ENCODE measurements around the gene TBX6. TPM values are rescaled to one million over a fixed set of nuclear protein-coding genes. Genes with fewer than 3 reads are reported as not detected.

TBX6 gene
- total RNA-seq, 4 donors from 2014 or later, result 0.38 to 1.2 (median 0.44) TPM; not detected in 1

DNA sequence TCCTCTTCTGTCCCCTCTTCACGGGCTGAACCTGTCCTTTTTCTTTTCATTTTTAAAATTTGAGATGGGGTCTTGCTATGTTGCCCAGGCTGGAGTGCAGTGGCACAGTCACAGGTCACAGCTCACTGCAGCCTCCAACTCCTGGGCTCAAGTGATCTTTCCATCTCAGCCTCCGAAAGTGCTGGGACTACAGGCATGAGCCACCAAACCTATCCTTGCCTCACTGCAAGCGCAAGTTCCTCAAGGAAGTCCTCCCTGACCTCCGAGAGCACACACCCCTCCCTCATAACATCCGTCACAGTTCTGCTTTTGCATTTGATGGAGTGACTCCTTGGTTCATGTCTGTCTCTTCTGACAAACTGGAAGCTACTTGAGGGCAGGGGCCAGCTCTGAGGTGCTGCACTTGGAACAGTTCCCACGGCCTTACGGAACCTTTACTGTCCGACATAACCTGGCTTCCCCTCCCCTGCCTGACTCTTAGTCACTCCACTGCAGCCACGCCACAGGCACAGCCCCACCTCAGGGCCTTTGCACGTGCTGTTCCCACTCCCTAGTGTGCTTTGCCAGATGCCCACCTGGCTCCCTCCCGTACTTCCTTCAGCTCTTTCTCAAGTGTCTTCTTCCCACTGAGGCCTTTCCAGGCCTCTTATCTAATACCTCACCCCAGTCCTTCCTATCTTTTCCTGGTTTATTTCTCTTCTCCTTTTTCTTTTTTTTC, 4.4 kb downstream of the TBX6 start:
- TF ChIP-seq, protein P1, sequence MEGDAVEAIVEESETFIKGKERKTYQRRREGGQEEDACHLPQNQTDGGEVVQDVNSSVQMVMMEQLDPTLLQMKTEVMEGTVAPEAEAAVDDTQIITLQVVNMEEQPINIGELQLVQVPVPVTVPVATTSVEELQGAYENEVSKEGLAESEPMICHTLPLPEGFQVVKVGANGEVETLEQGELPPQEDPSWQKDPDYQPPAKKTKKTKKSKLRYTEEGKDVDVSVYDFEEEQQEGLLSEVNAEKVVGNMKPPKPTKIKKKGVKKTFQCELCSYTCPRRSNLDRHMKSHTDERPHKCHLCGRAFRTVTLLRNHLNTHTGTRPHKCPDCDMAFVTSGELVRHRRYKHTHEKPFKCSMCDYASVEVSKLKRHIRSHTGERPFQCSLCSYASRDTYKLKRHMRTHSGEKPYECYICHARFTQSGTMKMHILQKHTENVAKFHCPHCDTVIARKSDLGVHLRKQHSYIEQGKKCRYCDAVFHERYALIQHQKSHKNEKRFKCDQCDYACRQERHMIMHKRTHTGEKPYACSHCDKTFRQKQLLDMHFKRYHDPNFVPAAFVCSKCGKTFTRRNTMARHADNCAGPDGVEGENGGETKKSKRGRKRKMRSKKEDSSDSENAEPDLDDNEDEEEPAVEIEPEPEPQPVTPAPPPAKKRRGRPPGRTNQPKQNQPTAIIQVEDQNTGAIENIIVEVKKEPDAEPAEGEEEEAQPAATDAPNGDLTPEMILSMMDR (IDR thresholded peaks at IDR 0.05; ENCODE audit: low read depth), result no peak

DNA sequence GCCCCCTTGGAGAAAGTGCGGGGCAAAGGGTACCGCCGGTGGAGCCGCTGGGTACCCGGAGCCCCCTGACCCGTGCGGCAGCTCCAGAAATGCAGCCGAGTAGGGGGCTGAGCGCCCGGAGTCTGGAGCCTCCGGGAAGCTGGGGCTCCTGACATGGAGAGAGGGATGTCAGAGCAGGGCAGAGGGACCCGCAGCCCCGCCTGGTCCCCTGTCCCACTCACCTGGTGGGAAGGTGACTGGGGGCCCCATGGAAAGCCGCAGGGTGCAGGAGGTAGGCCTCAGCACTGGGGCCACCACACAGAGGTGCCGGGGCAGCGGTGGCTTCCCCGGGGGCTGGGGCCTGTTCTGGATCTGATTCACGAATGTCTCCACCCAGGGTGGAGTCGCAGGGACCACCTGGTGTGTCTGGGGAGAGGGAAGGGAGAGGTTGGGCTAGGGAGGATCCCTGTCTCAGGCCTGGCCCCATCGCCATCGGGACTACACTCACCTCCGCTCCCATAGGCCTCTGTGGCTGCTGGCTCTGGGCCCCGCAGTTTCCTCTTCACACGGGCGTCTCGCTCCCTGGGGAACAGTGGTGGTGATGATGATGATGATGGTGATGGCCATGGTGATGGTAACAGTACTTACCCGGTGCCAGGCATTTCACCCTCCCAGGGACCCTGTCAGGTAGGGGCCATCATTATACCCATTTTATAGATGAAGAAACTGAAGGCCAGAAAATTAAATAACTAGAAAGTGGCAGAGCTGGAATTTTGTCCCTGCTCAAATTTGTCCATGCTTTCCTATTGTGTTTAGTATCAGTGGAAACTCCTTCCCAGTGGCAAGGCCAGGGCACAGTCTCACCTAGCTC, 5.2 kb downstream of the TBX6 start:
- TF ChIP-seq, protein P1 (IDR thresholded peaks at IDR 0.05; ENCODE audit: low read depth), result no peak

DNA sequence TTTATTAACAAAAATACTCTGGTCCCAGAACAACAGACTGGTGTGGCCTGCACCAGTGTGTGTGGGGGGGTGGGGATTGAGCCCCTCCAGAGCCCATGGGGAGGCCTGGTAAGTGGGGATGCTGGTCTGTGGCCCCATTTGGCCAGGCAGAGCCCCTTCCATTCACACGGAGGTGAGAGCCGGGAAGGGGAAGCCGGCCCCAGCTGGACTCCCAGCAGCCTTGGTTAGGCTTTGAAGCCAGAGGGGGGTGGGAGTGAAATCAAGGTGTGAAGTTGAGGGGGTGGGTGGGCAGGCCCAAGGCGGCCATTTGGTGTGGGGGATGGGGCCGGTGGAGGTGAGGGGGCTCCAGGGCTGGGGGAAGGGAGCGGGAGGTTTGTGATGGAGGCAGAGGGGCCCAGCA, 5.9 kb downstream of the TBX6 start:
- TF ChIP-seq, protein P1 (IDR thresholded peaks at IDR 0.05; ENCODE audit: low read depth), result no peak

DNA sequence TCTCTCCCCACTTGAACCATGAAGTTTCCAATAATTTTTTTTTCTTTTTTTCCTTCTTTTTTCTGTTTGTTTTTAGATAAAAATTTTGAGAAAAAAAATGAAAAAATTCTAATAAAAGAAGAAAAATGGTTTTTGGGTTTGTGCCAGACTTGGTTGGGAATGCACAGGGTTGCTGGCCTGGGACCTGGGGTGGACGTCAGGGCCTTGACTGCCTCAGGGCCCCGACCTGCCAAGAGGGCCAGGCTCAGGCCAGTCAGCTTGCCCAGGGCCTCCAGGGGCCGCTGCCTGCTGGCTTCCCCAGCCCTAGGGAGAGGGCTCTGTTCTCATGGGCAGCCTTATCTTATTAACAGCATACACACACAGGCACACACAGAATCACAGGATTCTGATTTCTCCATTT, 6.5 kb downstream of the TBX6 start:
- TF ChIP-seq, protein P1 (IDR thresholded peaks at IDR 0.05; ENCODE audit: low read depth), result no peak

DNA sequence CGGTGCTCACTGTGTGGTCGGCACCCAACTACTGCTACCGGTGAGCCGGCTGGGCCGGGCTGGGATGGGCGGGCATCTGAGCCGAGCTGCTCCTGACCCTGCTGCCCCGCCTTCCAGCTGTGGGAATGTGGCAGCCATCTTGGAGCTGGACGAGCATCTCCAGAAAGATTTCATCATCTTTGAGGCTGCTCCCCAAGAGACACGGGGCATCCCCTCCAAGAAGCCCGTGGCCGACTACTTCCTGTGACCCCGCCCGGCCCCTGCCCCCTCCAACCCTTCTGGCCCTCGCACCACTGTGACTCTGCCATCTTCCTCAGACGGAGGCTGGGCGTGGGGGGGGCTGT, 6.9 kb downstream of the TBX6 start:
- TF ChIP-seq, protein P1 (IDR thresholded peaks at IDR 0.05; ENCODE audit: low read depth), result no peak

DNA sequence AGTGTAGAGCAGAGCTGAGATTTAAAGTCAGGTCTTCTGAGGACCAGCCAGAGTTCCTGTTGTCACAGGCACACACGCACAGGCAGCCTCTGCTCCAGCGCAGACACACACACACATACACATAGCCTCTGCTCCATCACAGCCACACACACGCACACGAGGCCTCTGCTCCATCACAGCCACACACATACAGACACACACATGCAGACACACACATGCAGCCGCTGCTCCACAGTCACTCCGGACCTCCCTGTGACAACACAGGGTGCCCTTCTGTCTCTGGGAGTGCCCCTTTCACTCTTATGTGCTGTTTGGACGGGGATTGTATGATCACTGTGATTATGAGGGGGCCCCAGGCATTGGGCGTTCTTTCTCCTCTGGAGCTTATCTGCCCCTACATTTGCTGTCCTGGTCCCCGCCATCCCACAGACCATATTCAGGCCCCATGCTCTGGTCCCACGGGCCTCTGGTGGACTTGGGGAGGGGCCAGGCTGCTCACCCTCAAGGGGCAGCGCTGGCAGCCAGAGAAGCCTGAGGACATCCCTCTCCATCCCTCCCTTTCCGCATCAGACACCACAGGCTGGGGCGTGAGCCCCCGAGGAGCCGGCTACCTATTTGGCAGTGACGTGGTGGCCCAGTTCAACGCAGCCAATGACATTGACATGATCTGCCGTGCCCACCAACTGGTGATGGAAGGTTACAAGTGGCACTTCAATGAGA, 7.5 kb downstream of the TBX6 start:
- TF ChIP-seq, protein P1 (IDR thresholded peaks at IDR 0.05; ENCODE audit: low read depth), result no peak

Measured in subcutaneous adipose tissue (tissue), 4 donors.